ENCODE data around the gene ARHGAP26. TPM values are rescaled to one million over a fixed set of nuclear protein-coding genes. Genes with fewer than 3 reads are reported as not detected.

Gene ARHGAP26
- total RNA-seq, 1 experiment from 2014 or later: 65.5 TPM

DNA sequence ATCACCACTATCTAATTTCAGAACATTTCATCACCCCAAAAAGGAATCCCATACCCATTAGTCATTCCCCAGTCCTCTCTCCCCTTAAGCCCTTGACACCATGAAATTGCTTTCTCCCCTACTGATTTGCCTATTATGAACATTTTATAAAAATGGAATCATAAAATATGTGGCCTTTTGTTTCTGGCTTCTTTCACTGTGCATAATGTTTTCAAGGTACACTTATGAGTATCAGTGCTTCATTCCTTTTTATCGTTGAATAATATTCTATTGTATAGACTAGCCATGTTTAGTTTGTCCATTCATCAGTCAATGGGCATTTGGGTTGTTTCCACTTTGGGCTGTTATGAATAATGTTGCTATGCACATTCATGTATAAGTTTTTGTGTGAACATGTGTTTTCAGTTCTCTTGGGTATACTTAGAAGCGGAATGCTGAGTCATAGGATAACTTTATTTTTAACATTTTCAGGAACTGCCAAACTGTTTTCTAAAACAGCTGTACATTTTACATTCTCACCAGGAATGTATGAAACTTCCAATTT lies 43.9 kb upstream of the ARHGAP26 start:
- H3K36me3 ChIP-seq (ENCODE audit: control insufficient read depth, insufficient read depth, low read length): no peaks in the 10 kb centered on the region
- CTCF ChIA-PET: no interaction called here

GRCh38 chr5:142727735-142728047 lies 42.5 kb upstream of the ARHGAP26 start:
- CTCF ChIA-PET: no interaction called here
- Histone ChIP-seq H3K9me3 (ENCODE audit: control insufficient read depth, insufficient read depth, low read depth, low read length) (no peaks in the 10 kb centered on the region), H3K4me3 (ENCODE audit: low read depth in 2 of 2, low read length in 2 of 2) (no peak overlapping the region), H3K4me1 (ENCODE audit: control insufficient read depth, insufficient read depth, low read length) (no peaks in the 10 kb centered on the region), H3K36me3 (ENCODE audit: control insufficient read depth, insufficient read depth, low read length) (no peaks in the 10 kb centered on the region), H3K27ac (ENCODE audit: low read length) (no peak overlapping the region), H3K27me3 (ENCODE audit: control insufficient read depth, insufficient read depth, low read length) (no peaks in the 10 kb centered on the region)
- POLR2A ChIA-PET: no interaction called here
- no TSS peak for BruUV-seq (replicated peaks)
- ATAC-seq (no peak), DNase-seq (ENCODE audit: low read depth, low spot score) (no peak)
- TF ChIP-seq REST (IDR thresholded peaks at IDR 0.05; ENCODE audit: insufficient read depth in 1 of 2, low read depth in 2 of 2, low read length in 1 of 2) (no peak), POLR2AphosphoS5 (IDR thresholded peaks at IDR 0.05; ENCODE audit: low read depth, low read length) (no peak)
- intact Hi-C loops (cut with micrococcal nuclease; ENCODE audit: unreplicated experiment): no loop called here
- in situ Hi-C loops (cut with HindIII; ENCODE audit: low pct_unique_long_range_greater_than_20kb, low sequenced_read_pairs): no loop called here

More for the DNA sequence above, 43.9 kb upstream of the ARHGAP26 start:
- Histone ChIP-seq H3K4me3 (ENCODE audit: low read depth in 2 of 2, low read length in 2 of 2) (no peak overlapping the region), H3K27me3 (ENCODE audit: control insufficient read depth, insufficient read depth, low read length) (no peaks in the 10 kb centered on the region), H3K9me3 (ENCODE audit: control insufficient read depth, insufficient read depth, low read depth, low read length) (no peaks in the 10 kb centered on the region), H3K4me1 (ENCODE audit: control insufficient read depth, insufficient read depth, low read length) (peaks cover 4% of the 10 kb centered on the region), H3K27ac (ENCODE audit: low read length) (no peak overlapping the region)
- no peak for DNase-seq (ENCODE audit: low read depth, low spot score)
- in situ Hi-C loops (cut with HindIII; ENCODE audit: low pct_unique_long_range_greater_than_20kb, low sequenced_read_pairs): no loop called here
- POLR2A ChIA-PET: no interaction called here
- BruUV-seq (replicated peaks): no TSS peak
- ATAC-seq: no peak
- TF ChIP-seq REST (IDR thresholded peaks at IDR 0.05; ENCODE audit: insufficient read depth in 1 of 2, low read depth in 2 of 2, low read length in 1 of 2): no peak
- TF ChIP-seq TCF7L2 (IDR thresholded peaks at IDR 0.05; ENCODE audit: low read depth, low read length): no peak
- TF ChIP-seq POLR2AphosphoS5 (IDR thresholded peaks at IDR 0.05; ENCODE audit: low read depth, low read length): no peak
- no peak for TF ChIP-seq SIN3A (IDR thresholded peaks at IDR 0.05; ENCODE audit: borderline replicate concordance, insufficient read depth, low read depth, low read length)
- TF ChIP-seq CTCF (IDR thresholded peaks at IDR 0.05): no peak
- intact Hi-C loops (cut with micrococcal nuclease; ENCODE audit: unreplicated experiment): no loop called here
